HEK293 (cell line): ENCODE results near the gene ADAMTS14.
"Not testable (repeated sequence)": the region's sequence is repeated elsewhere in the genome, so short reads cannot be mapped to it uniquely, and the experiment has no call there.

ENCODE experiments used
- CTCF ChIA-PET: fragments of 350-600 bp; formaldehyde crosslinking; extraction: SDS; loops from one replicate; lab custom pipeline; 2021; ENCODE audit warnings: antibody characterized with exemption; lab: Yijun Ruan, JAX
- POLR2A ChIA-PET: fragments of 300-600 bp; formaldehyde crosslinking; extraction: SDS; loops from one replicate; lab custom pipeline; 2020; ENCODE audit warnings: antibody characterized with exemption, inconsistent platforms; lab: Yijun Ruan, JAX
- H3K27ac ChIP-seq: fragments of 200-500 bp; sonication (Bioruptor generic); 2 replicates; pipeline ENCODE4 v1.5.1; 2014; ENCODE audit warnings: low read depth, low read length, control low read depth, inconsistent platforms; ENCODE audit errors: extremely low read depth
- H3K36me3 ChIP-seq, 2 experiments: fragments of 200-500 bp in 1 of 2; sonication (Bioruptor generic) in 1 of 2; 1 replicate in 1 of 2; 2 replicates in 1 of 2; pipeline ENCODE4 v1.5.1; 2014 to 2017; ENCODE audit warnings: inconsistent platforms in 2 of 2, low read length in 2 of 2; ENCODE audit not compliant: control insufficient read depth in 2 of 2, insufficient read depth in 1 of 2
- H3K4me1 ChIP-seq: fragments of 200-500 bp; sonication (Bioruptor generic); 2 replicates; pipeline ENCODE4 v1.5.1; 2014; ENCODE audit warnings: mild to moderate bottlenecking, low read length, inconsistent platforms; ENCODE audit not compliant: control insufficient read depth, insufficient read depth
- H3K4me3 ChIP-seq: 2 replicates; pipeline ENCODE4 v1.5.1; 2011; ENCODE audit warnings: low read depth, mild to moderate bottlenecking, control low read depth, low read length, moderate library complexity
- H3K9me3 ChIP-seq: fragments of 200-500 bp; sonication (Bioruptor generic); 2 replicates; pipeline ENCODE4 v1.5.1; 2014; ENCODE audit warnings: low read depth, low read length, inconsistent platforms; ENCODE audit not compliant: control insufficient read depth, insufficient read depth
- BCL11A ChIP-seq: fragments of 450-650 bp; formaldehyde crosslinking; IDR thresholded peaks from 2 replicates; pipeline ENCODE4 v1.5.1; 2016; ENCODE audit warnings: low read depth, missing biosample characterization, missing genetic modification characterization
- KLF16 ChIP-seq: fragments of 450-650 bp; formaldehyde crosslinking; IDR thresholded peaks from 2 replicates; pipeline ENCODE4 v1.5.1; 2017; ENCODE audit warnings: missing biosample characterization, missing genetic modification characterization
- SCRT2 ChIP-seq: fragments of 450-650 bp; formaldehyde crosslinking; IDR thresholded peaks from 2 replicates; pipeline ENCODE4 v1.5.1; 2016; ENCODE audit warnings: missing biosample characterization, missing genetic modification characterization
- ZBTB7A ChIP-seq: fragments of 450-650 bp; formaldehyde crosslinking; IDR thresholded peaks from 2 replicates; pipeline ENCODE4 v1.5.1; 2016; ENCODE audit warnings: low read depth, missing biosample characterization, missing genetic modification characterization
- ZNF138 ChIP-seq: fragments of 450-650 bp; formaldehyde crosslinking; IDR thresholded peaks from 2 replicates; pipeline ENCODE4 v1.5.1; 2016; ENCODE audit warnings: missing biosample characterization, missing genetic modification characterization, borderline replicate concordance
- ZNF501 ChIP-seq: fragments of 450-650 bp; formaldehyde crosslinking; IDR thresholded peaks from 2 replicates; pipeline ENCODE4 v1.5.1; 2016; ENCODE audit warnings: missing biosample characterization, missing genetic modification characterization
- ZNF521 ChIP-seq: fragments of 450-650 bp; formaldehyde crosslinking; IDR thresholded peaks from 2 replicates; pipeline ENCODE4 v1.5.1; 2017; ENCODE audit warnings: missing biosample characterization, mild to moderate bottlenecking, missing genetic modification characterization
- ZNF544 ChIP-seq: fragments of 450-650 bp; formaldehyde crosslinking; IDR thresholded peaks from 2 replicates; pipeline ENCODE4 v1.5.0; 2017; ENCODE audit warnings: missing biosample characterization, missing genetic modification characterization
- ZNF600 ChIP-seq: fragments of 450-650 bp; formaldehyde crosslinking; IDR thresholded peaks from 2 replicates; pipeline ENCODE4 v1.5.1; 2016; ENCODE audit warnings: missing biosample characterization, missing genetic modification characterization
- ZNF621 ChIP-seq: fragments of 450-650 bp; formaldehyde crosslinking; IDR thresholded peaks from 2 replicates; pipeline ENCODE4 v1.5.1; 2017; ENCODE audit warnings: missing biosample characterization, missing genetic modification characterization
- ZNF623 ChIP-seq: fragments of 450-650 bp; formaldehyde crosslinking; IDR thresholded peaks from 2 replicates; pipeline ENCODE4 v1.5.1; 2016; ENCODE audit warnings: missing biosample characterization, missing genetic modification characterization
- ZNF624 ChIP-seq: fragments of 450-650 bp; formaldehyde crosslinking; IDR thresholded peaks from 2 replicates; pipeline ENCODE4 v1.5.1; 2017; ENCODE audit warnings: missing biosample characterization, missing genetic modification characterization
- ZNF776 ChIP-seq: fragments of 450-650 bp; formaldehyde crosslinking; IDR thresholded peaks from 2 replicates; pipeline ENCODE4 v1.5.0; 2017; ENCODE audit warnings: missing biosample characterization, missing genetic modification characterization, borderline replicate concordance
- TF ChIP-seq, protein P1 (sequence below): fragments of 450-650 bp; formaldehyde crosslinking; conservative IDR thresholded peaks from 2 replicates; pipeline ENCODE4 v1.5.1; 2016; ENCODE audit warnings: low read depth, missing biosample characterization, missing genetic modification characterization
- TF ChIP-seq, protein P2 (sequence below): fragments of 450-650 bp; formaldehyde crosslinking; IDR thresholded peaks from 2 replicates; pipeline ENCODE4 v1.5.1; 2016; ENCODE audit warnings: missing biosample characterization, missing genetic modification characterization, low read depth
- TF ChIP-seq, protein P3 (sequence below): fragments of 450-650 bp; formaldehyde crosslinking; IDR thresholded peaks from 2 replicates; pipeline ENCODE4 v1.5.1; 2016; ENCODE audit warnings: missing biosample characterization, missing genetic modification characterization
- TF ChIP-seq, protein P4 (sequence below): fragments of 450-650 bp; formaldehyde crosslinking; IDR thresholded peaks from 2 replicates; pipeline ENCODE4 v1.5.1; 2017; ENCODE audit warnings: missing biosample characterization, missing genetic modification characterization

The ADAMTS14 gene

DNA sequence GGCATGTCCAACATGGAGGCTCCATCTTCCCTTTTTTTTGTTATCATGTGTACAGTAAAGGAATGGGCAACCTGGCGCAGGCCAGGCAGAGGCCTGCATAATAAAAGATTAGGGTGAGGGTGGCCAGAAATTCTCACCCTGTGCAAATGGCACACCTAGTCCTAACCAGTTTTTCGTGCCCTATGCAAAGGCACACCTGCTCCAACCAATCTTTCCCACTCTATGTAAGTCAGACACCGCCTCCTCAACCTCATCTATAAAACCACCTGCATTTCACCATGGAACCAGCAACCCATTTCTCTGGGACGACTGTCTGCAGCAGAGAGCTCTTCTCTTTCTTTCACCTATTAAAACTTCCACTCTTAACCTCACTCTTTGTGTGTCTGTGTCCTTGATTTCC is 96.8 kb downstream of the ADAMTS14 start:
- H3K4me1 ChIP-seq: no peaks in the 10 kb centered on the region
- H3K4me3 ChIP-seq: no peak overlapping the region
- H3K36me3 ChIP-seq: no peaks in the 10 kb centered on the region
- TF ChIP-seq SCRT2 (tag by site-specific recombination) (no peak), ZNF624 (tag by site-specific recombination) (no peak)
- TF ChIP-seq, protein P1, sequence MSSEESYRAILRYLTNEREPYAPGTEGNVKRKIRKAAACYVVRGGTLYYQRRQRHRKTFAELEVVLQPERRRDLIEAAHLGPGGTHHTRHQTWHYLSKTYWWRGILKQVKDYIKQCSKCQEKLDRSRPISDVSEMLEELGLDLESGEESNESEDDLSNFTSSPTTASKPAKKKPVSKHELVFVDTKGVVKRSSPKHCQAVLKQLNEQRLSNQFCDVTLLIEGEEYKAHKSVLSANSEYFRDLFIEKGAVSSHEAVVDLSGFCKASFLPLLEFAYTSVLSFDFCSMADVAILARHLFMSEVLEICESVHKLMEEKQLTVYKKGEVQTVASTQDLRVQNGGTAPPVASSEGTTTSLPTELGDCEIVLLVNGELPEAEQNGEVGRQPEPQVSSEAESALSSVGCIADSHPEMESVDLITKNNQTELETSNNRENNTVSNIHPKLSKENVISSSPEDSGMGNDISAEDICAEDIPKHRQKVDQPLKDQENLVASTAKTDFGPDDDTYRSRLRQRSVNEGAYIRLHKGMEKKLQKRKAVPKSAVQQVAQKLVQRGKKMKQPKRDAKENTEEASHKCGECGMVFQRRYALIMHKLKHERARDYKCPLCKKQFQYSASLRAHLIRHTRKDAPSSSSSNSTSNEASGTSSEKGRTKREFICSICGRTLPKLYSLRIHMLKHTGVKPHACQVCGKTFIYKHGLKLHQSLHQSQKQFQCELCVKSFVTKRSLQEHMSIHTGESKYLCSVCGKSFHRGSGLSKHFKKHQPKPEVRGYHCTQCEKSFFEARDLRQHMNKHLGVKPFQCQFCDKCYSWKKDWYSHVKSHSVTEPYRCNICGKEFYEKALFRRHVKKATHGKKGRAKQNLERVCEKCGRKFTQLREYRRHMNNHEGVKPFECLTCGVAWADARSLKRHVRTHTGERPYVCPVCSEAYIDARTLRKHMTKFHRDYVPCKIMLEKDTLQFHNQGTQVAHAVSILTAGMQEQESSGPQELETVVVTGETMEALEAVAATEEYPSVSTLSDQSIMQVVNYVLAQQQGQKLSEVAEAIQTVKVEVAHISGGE: no peak
- TF ChIP-seq, all 188 proteins: peak for 0
- no peaks in the 10 kb centered on the region for H3K9me3 ChIP-seq
- ChIA-PET POLR2A (no interaction called here), CTCF (interaction anchor here (0.7 to 1.0 kb wide), 2 partner anchors 10 to 226 kb away, joined by 3 read pairs; no protein-coding TSS in a partner anchor)
- no peak overlapping the region for H3K27ac ChIP-seq

DNA sequence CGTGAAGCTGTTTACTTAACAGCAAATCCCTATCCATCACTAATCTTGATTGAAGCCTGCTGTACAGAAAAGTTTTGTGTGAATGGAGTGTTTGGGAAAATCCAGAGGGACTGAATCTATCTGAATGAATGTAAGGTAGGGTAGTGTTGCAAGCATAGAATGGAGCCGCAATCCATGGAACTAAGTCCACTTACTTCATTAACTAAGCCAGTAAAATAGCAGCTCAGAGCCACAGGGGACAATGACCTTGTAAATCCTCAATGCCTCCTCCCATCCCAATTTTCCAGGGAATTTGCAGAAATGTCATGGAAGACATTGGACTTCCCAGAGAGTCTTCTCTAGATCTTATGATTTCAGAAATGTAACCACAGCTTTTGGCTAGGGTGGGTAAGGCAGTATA is 97.7 kb downstream of the ADAMTS14 start:
- H3K27ac ChIP-seq: no peak overlapping the region
- no peaks in the 10 kb centered on the region for H3K9me3 ChIP-seq
- TF ChIP-seq KLF16 (no peak), ZNF544 (tag by site-specific recombination) (no peak), ZNF501 (tag by site-specific recombination) (no peak), ZNF621 (tag by site-specific recombination) (no peak), ZNF776 (tag by site-specific recombination) (no peak), BCL11A (tag by site-specific recombination) (no peak), ZNF521 (tag by site-specific recombination) (no peak)
- TF ChIP-seq, protein P2, sequence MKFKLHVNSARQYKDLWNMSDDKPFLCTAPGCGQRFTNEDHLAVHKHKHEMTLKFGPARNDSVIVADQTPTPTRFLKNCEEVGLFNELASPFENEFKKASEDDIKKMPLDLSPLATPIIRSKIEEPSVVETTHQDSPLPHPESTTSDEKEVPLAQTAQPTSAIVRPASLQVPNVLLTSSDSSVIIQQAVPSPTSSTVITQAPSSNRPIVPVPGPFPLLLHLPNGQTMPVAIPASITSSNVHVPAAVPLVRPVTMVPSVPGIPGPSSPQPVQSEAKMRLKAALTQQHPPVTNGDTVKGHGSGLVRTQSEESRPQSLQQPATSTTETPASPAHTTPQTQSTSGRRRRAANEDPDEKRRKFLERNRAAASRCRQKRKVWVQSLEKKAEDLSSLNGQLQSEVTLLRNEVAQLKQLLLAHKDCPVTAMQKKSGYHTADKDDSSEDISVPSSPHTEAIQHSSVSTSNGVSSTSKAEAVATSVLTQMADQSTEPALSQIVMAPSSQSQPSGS (tag by site-specific recombination): no peak
- H3K36me3 ChIP-seq: no peaks in the 10 kb centered on the region
- H3K4me1 ChIP-seq: no peaks in the 10 kb centered on the region
- no peak overlapping the region for H3K4me3 ChIP-seq
- ChIA-PET CTCF (interaction anchor here (0.7 to 1.1 kb wide), 2 partner anchors 11 to 220 kb away, joined by 3 to 4 read pairs; no protein-coding TSS in a partner anchor), POLR2A (no interaction called here)

DNA sequence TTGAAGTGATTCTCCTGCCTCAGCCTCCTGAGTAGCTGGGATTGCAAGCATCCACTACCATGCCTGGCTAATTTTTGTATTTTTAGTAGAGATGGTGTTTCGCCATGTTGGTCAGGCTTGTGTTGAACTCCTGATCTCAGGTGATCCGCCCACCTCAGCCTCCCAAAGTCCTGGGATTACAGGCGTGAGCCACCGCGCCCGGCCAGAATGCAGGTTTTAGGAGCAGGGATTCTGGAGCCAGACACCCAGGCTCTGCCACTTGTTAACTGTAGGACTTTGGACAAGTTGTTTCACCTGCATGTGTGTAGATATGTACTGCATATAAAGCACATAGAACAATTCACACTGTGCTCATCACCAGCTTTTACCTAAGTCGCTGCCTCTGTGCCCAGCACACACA is 98.2 kb downstream of the ADAMTS14 start:
- H3K27ac ChIP-seq, POLR2A ChIA-PET, H3K4me3 ChIP-seq, H3K9me3 ChIP-seq, H3K4me1 ChIP-seq, H3K36me3 ChIP-seq: not testable (repeated sequence)
- CTCF ChIA-PET: interaction anchor here (0.7 to 1.1 kb wide), 2 partner anchors 12 to 221 kb away, joined by 3 to 4 read pairs; no protein-coding TSS in a partner anchor

DNA sequence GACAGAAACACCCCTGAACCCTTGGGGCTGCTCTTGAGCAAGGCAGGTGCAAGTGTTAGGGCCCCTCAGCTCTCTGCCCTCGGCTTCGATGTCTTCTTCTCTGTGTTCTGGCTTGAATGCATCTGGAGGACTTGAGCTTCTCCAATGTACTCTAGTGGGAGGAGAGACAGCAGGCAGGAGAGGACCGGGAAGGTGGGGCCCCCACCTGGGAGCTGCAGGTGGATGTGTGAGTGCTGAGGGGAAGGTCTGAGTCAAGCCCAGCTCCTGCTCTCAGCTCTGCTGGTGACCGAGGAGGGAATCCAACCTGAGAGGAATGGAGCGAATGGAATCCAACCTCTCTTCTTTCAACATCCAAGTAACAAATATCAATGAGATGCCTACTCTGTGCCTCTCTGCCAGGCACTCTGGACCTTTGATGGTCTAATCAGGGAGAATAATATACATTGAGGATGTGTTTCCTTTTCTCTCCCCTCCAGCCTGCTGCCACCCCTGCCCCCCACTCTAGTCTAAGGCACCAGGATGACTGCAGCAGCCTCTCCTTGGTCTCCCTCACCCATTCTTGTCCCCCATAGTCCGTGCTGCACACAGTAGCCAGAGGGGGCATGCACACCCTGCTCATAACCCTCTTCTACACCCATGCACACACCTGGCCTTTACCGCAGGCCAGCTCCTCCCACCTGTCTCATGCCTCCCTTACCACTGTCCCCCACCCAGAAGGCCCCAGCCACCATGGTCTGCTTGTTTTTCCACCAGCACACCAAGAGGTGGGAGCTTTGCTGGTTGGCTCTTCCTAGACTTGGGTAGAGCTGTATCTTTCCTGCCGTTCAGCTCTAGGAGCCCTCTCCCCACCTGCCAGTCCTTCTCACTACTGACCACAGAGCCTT is 99.2 kb downstream of the ADAMTS14 start:
- no peak overlapping the region for H3K27ac ChIP-seq
- no peaks in the 10 kb centered on the region for H3K9me3 ChIP-seq
- ChIA-PET CTCF (no interaction called here), POLR2A (interaction anchor here (1.5 kb wide), 1 partner anchor 110 kb away, joined by 3 read pairs; no protein-coding TSS in a partner anchor)
- H3K36me3 ChIP-seq: no peaks in the 10 kb centered on the region
- no peak overlapping the region for H3K4me3 ChIP-seq
- no peaks in the 10 kb centered on the region for H3K4me1 ChIP-seq
- TF ChIP-seq, protein P3, sequence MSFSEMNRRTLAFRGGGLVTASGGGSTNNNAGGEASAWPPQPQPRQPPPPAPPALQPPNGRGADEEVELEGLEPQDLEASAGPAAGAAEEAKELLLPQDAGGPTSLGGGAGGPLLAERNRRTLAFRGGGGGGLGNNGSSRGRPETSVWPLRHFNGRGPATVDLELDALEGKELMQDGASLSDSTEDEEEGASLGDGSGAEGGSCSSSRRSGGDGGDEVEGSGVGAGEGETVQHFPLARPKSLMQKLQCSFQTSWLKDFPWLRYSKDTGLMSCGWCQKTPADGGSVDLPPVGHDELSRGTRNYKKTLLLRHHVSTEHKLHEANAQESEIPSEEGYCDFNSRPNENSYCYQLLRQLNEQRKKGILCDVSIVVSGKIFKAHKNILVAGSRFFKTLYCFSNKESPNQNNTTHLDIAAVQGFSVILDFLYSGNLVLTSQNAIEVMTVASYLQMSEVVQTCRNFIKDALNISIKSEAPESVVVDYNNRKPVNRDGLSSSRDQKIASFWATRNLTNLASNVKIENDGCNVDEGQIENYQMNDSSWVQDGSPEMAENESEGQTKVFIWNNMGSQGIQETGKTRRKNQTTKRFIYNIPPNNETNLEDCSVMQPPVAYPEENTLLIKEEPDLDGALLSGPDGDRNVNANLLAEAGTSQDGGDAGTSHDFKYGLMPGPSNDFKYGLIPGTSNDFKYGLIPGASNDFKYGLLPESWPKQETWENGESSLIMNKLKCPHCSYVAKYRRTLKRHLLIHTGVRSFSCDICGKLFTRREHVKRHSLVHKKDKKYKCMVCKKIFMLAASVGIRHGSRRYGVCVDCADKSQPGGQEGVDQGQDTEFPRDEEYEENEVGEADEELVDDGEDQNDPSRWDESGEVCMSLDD (tag by site-specific recombination): no peak
- TF ChIP-seq, protein P4, sequence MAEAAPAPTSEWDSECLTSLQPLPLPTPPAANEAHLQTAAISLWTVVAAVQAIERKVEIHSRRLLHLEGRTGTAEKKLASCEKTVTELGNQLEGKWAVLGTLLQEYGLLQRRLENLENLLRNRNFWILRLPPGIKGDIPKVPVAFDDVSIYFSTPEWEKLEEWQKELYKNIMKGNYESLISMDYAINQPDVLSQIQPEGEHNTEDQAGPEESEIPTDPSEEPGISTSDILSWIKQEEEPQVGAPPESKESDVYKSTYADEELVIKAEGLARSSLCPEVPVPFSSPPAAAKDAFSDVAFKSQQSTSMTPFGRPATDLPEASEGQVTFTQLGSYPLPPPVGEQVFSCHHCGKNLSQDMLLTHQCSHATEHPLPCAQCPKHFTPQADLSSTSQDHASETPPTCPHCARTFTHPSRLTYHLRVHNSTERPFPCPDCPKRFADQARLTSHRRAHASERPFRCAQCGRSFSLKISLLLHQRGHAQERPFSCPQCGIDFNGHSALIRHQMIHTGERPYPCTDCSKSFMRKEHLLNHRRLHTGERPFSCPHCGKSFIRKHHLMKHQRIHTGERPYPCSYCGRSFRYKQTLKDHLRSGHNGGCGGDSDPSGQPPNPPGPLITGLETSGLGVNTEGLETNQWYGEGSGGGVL: no peak
- TF ChIP-seq ZBTB7A: no peak
- TF ChIP-seq ZNF600 (tag by site-specific recombination): no peak
- TF ChIP-seq ZNF138 (tag by site-specific recombination): no peak
- no peak for TF ChIP-seq ZNF623 (tag by site-specific recombination)
